IMR-90 (cell line): ENCODE data around the gene PCSK2. TPM values are rescaled to one million over a fixed set of nuclear protein-coding genes. Genes with fewer than 3 reads are reported as not detected.

ENCODE experiments used
- ATAC-seq: fragments of 200-7000 bp; cut with Tn5 transposase; 2 replicates; pipeline ENCODE4 v1.9.1; 2020; ENCODE audit warnings: low read depth, mild to moderate bottlenecking, moderate library complexity
- BruUV-seq: library from RNA; stranded (reverse); fragments of 400-500 nt; replicated peaks from 2 replicates; lab custom pipeline; 2021; lab: Mats Ljungman, UMichigan
- CTCF ChIA-PET: fragments of 300-600 bp; formaldehyde crosslinking; extraction: SDS; loops from one replicate; lab custom pipeline; 2021; ENCODE audit warnings: antibody characterized with exemption; lab: Yijun Ruan, JAX
- POLR2A ChIA-PET: fragments of 300-600 bp; sonication (Branson Sonifier 250); formaldehyde crosslinking; loops from one replicate; lab custom pipeline; 2022; ENCODE audit warnings: antibody characterized with exemption; ENCODE audit not compliant: unreplicated experiment; lab: Charles Lee
- DNase-seq: peaks from one replicate; pipeline ENCODE4 v3.0.0; 2013
- H2AFZ ChIP-seq: replicated peaks from 2 replicates; pipeline ENCODE3; 2013; ENCODE audit warnings: low read length, mild to moderate bottlenecking; ENCODE audit not compliant: poor library complexity
- H2AK5ac ChIP-seq: 2 replicates; pipeline ENCODE4 v1.6.1; 2013; ENCODE audit warnings: low read depth, low read length, inconsistent platforms
- H2AK9ac ChIP-seq: replicated peaks from 2 replicates; pipeline ENCODE3; 2013; ENCODE audit warnings: mild to moderate bottlenecking, low read depth, low read length, moderate library complexity; ENCODE audit not compliant: poor library complexity
- H2BK120ac ChIP-seq: 2 replicates; pipeline ENCODE4 v1.6.1; 2013; ENCODE audit warnings: low read depth, low read length, inconsistent platforms
- H2BK15ac ChIP-seq: 3 replicates; pipeline ENCODE4 v1.6.1; 2013; ENCODE audit warnings: low read depth, low read length, inconsistent platforms
- H2BK20ac ChIP-seq: 2 replicates; pipeline ENCODE4 v1.6.1; 2013; ENCODE audit warnings: low read depth, mild to moderate bottlenecking, inconsistent platforms, low read length, moderate library complexity
- H2BK5ac ChIP-seq: 2 replicates; pipeline ENCODE4 v1.6.1; 2013; ENCODE audit warnings: mild to moderate bottlenecking, low read depth, low read length, inconsistent platforms; ENCODE audit not compliant: poor library complexity, severe bottlenecking
- H3K14ac ChIP-seq: replicated peaks from 2 replicates; pipeline ENCODE4 v1.6.1; 2013; ENCODE audit warnings: low read depth, low read length, inconsistent platforms
- H3K18ac ChIP-seq: 2 replicates; pipeline ENCODE4 v1.6.1; 2013; ENCODE audit warnings: low read depth, low read length, control low read depth
- H3K23ac ChIP-seq: 2 replicates; pipeline ENCODE4 v1.6.1; 2013; ENCODE audit warnings: low read depth, low read length, inconsistent platforms
- H3K27ac ChIP-seq: 2 replicates; pipeline ENCODE4 v1.5.1; 2013; ENCODE audit warnings: mild to moderate bottlenecking, control low read depth, low read length; ENCODE audit not compliant: insufficient read depth
- H3K27me3 ChIP-seq: 2 replicates; pipeline ENCODE4 v1.6.1; 2013; ENCODE audit warnings: low read length; ENCODE audit not compliant: control insufficient read depth, insufficient read depth
- H3K36me3 ChIP-seq: 2 replicates; pipeline ENCODE4 v1.6.1; 2013; ENCODE audit warnings: low read length, mixed read lengths; ENCODE audit not compliant: control insufficient read depth, insufficient read depth
- H3K4ac ChIP-seq: 2 replicates; pipeline ENCODE4 v1.6.1; 2013; ENCODE audit warnings: low read depth, low read length, inconsistent platforms
- H3K4me1 ChIP-seq: 2 replicates; pipeline ENCODE4 v1.6.1; 2013; ENCODE audit warnings: low read length, mixed read lengths; ENCODE audit not compliant: control insufficient read depth, insufficient read depth
- H3K4me2 ChIP-seq: 2 replicates; pipeline ENCODE4 v1.6.1; 2013; ENCODE audit warnings: low read depth, mild to moderate bottlenecking, control low read depth, low read length, moderate library complexity
- H3K4me3 ChIP-seq: 2 replicates; pipeline ENCODE4 v1.5.1; 2013; ENCODE audit warnings: low read depth, mild to moderate bottlenecking, control low read depth, low read length, moderate library complexity; ENCODE audit not compliant: insufficient read depth
- H3K56ac ChIP-seq: 2 replicates; pipeline ENCODE4 v1.6.1; 2013; ENCODE audit warnings: low read length, inconsistent platforms; ENCODE audit not compliant: insufficient read depth; ENCODE audit errors: extremely low read depth
- H3K79me1 ChIP-seq, 2 experiments: 2 replicates each; pipeline ENCODE4 v1.6.1; 2013; ENCODE audit warnings: low read length in 2 of 2, inconsistent platforms in 1 of 2, low read depth in 1 of 2
- H3K9ac ChIP-seq: 2 replicates; pipeline ENCODE4 v1.6.1; 2013; ENCODE audit warnings: low read depth, low read length, control low read depth
- H3K9me1 ChIP-seq: 2 replicates; pipeline ENCODE4 v1.6.1; 2013; ENCODE audit warnings: low read length, inconsistent platforms; ENCODE audit not compliant: insufficient read depth
- H3K9me3 ChIP-seq: 2 replicates; pipeline ENCODE4 v1.6.1; 2013; ENCODE audit warnings: low read length; ENCODE audit not compliant: control insufficient read depth, insufficient read depth
- H4K20me1 ChIP-seq: 2 replicates; pipeline ENCODE4 v1.6.1; 2013; ENCODE audit warnings: low read length, inconsistent platforms; ENCODE audit not compliant: insufficient read depth
- H4K5ac ChIP-seq: 2 replicates; pipeline ENCODE4 v1.6.1; 2013; ENCODE audit warnings: mild to moderate bottlenecking, low read depth, low read length, control low read depth
- H4K8ac ChIP-seq, 2 experiments: 2 replicates each; pipeline ENCODE4 v1.6.1; 2013; ENCODE audit warnings: low read depth in 2 of 2, low read length in 2 of 2, control low read depth in 1 of 2, inconsistent platforms in 1 of 2
- H4K91ac ChIP-seq: 2 replicates; pipeline ENCODE4 v1.6.1; 2013; ENCODE audit warnings: low read depth, low read length, inconsistent platforms; ENCODE audit not compliant: insufficient read depth
- CHD1 ChIP-seq: IDR thresholded peaks from 2 replicates; pipeline ENCODE4 v1.6.1; 2012; ENCODE audit warnings: low read depth, low read length, improper control_type of control experiment
- ELK1 ChIP-seq: fragments of 150-350 bp; IDR thresholded peaks from 2 replicates; pipeline ENCODE4 v1.6.1; 2016; ENCODE audit warnings: low read depth, mild to moderate bottlenecking, low read length, moderate library complexity, borderline replicate concordance
- FOS ChIP-seq: fragments of 150-350 bp; IDR thresholded peaks from 2 replicates; pipeline ENCODE4 v1.6.1; 2016; ENCODE audit warnings: low read depth, low read length
- MAFK ChIP-seq: IDR thresholded peaks from 2 replicates; pipeline ENCODE4 v1.6.1; 2012; ENCODE audit warnings: low read depth, low read length, improper control_type of control experiment
- MAZ ChIP-seq: IDR thresholded peaks from 2 replicates; pipeline ENCODE4 v1.6.1; 2012; ENCODE audit warnings: low read depth, mild to moderate bottlenecking, low read length, improper control_type of control experiment, moderate library complexity, borderline replicate concordance
- MXI1 ChIP-seq: IDR thresholded peaks from 2 replicates; pipeline ENCODE4 v1.6.1; 2012; ENCODE audit warnings: low read depth, mild to moderate bottlenecking, low read length, moderate library complexity, borderline replicate concordance
- NFE2L2 ChIP-seq: fragments of 150-350 bp; IDR thresholded peaks from 2 replicates; pipeline ENCODE4 v1.6.1; 2016; ENCODE audit warnings: low read depth, mild to moderate bottlenecking, low read length
- USF2 ChIP-seq: fragments of 150-350 bp; IDR thresholded peaks from 2 replicates; pipeline ENCODE4 v1.6.1; 2017; ENCODE audit warnings: mild to moderate bottlenecking, antibody characterized with exemption, low read length, low read depth
- WGBS, 2 experiments: methylation state at CpG; one replicate each; pipeline versions ENCODE4 v1.1.5 to v1.1.7; 2013; ENCODE audit warnings: missing lambda C conversion rate in 2 of 2; ENCODE audit not compliant: insufficient read length in 1 of 2; ENCODE audit errors: extremely low coverage in 2 of 2; 5-methylcytosine and 5-hydroxymethylcytosine counted together
- dilution Hi-C: fragments of 300-500 bp; cut with HindIII; formaldehyde crosslinking; loops from one replicate; pipeline ENCODE4 v1.14.3; 2018; ENCODE audit warnings: low sequenced_read_pairs; ENCODE audit not compliant: unreplicated experiment
- in situ Hi-C: fragments of 300-500 bp; cut with MboI; formaldehyde crosslinking; loops from 3 replicates; pipeline ENCODE4 v1.14.3; 2019; ENCODE audit warnings: low sequenced_read_pairs, inconsistent platforms, mixed read lengths
- intact Hi-C: fragments of 100-400 bp; cut with micrococcal nuclease; formaldehyde crosslinking; loops from 2 replicates; pipeline ENCODE4 v1.10.0; 2022
- polyA plus RNA-seq, 3 experiments: library from polyadenylated mRNA; depleted of rRNA; stranded (reverse); fragments of >200 nt; gene quantifications; 2 replicates each; pipeline ENCODE4 v1.2.3, GENCODE V29; 2012; ENCODE audit warnings: low replicate concordance in 1 of 3
- total RNA-seq: library from RNA; depleted of rRNA; stranded (reverse); fragments of >200 nt; gene quantifications from 2 replicates; pipeline ENCODE4 v1.2.3, GENCODE V29; 2012

PCSK2 gene
- total and polyA plus RNA-seq, 2 of the 4 experiments (the other 2 are of a cell fraction) = not detected

- POLR2A ChIA-PET = no interaction called here
- H2BK120ac ChIP-seq = no peak overlapping the region
- H2BK15ac ChIP-seq = no peak overlapping the region
- DNase-seq = no peak
- H3K9me1 ChIP-seq = no peaks in the 10 kb centered on the region
- no peak overlapping the region for H4K91ac ChIP-seq
- ATAC-seq = no peak
- dilution Hi-C loops = no loop called here
- no peak for TF ChIP-seq FOS
- TF ChIP-seq MAZ = no peak
- TF ChIP-seq MAFK = no peak
- TF ChIP-seq NFE2L2 = no peak
- TF ChIP-seq CHD1 = no peak
- no peak for TF ChIP-seq USF2
- no peak for TF ChIP-seq MXI1
- TF ChIP-seq ELK1 = no peak
- no peak overlapping the region for H2BK20ac ChIP-seq
- no peak overlapping the region for H3K14ac ChIP-seq
- no peak overlapping the region for H4K8ac ChIP-seq
- no peak overlapping the region for H3K4me3 ChIP-seq
- H3K79me1 ChIP-seq = no peaks in the 10 kb centered on the region
- H3K23ac ChIP-seq = no peak overlapping the region
- H3K4me2 ChIP-seq = no peak overlapping the region
- BruUV-seq = no TSS peak
- no peaks in the 10 kb centered on the region for H3K27me3 ChIP-seq
- no peak overlapping the region for H3K9ac ChIP-seq
- no peak overlapping the region for H2AK5ac ChIP-seq
- no peak overlapping the region for H2AK9ac ChIP-seq
- intact Hi-C loops = no loop called here
- no peak overlapping the region for H2AFZ ChIP-seq
- H3K18ac ChIP-seq = no peak overlapping the region
- no peak overlapping the region for H2BK5ac ChIP-seq
- no peaks in the 10 kb centered on the region for H3K36me3 ChIP-seq
- H4K5ac ChIP-seq = no peak overlapping the region
- CTCF ChIA-PET = no interaction called here
- no peak overlapping the region for H3K27ac ChIP-seq
- no peaks in the 10 kb centered on the region for H3K4me1 ChIP-seq
- no peak overlapping the region for H3K56ac ChIP-seq
- H4K20me1 ChIP-seq = no peaks in the 10 kb centered on the region
- H3K9me3 ChIP-seq = no peaks in the 10 kb centered on the region
- no CpG with 5 or more reads among the region's 3 CpGs for WGBS, 2 experiments
- H3K4ac ChIP-seq = no peak overlapping the region
- in situ Hi-C loops = no loop called here
These were observed 46.9 kb downstream of the PCSK2 start for GRCh38 chr20:17273717-17274116.
